Heart right ventricle (tissue), 16 donors: ENCODE data around the gene ARAP2. TPM values are rescaled to one million over a fixed set of nuclear protein-coding genes. Genes with fewer than 3 reads are reported as not detected.

ENCODE experiments used
- ATAC-seq, 8 donors: fragments of 200-7000 bp; cut with Tn5 transposase; one replicate each; pipeline ENCODE4 v1.9.1; 2020; ENCODE audit warnings: mild to moderate bottlenecking in 8 of 8, moderate library complexity in 8 of 8, moderate number of reproducible peaks in 1 of 8
- DNase-seq, 2 donors: peaks; one replicate each; pipeline ENCODE4 v3.0.0-alpha.2; 2020
- H3K27ac ChIP-seq, 10 donors: fragments of 200-600 bp; sonication (generic) in 2 of 10; one replicate each; pipeline versions ENCODE4 v1.5.0 to v1.8.0; 2020 to 2022; ENCODE audit warnings: mild to moderate bottlenecking in 3 of 10
- H3K27me3 ChIP-seq, 7 donors: fragments of 200-600 bp; one replicate each; pipeline ENCODE4 v1.8.0; 2021 to 2022; ENCODE audit warnings: mild to moderate bottlenecking in 2 of 7
- H3K36me3 ChIP-seq, 9 donors: fragments of 200-600 bp; sonication (generic) in 1 of 9; one replicate each; pipeline versions ENCODE4 v1.5.0 to v1.8.0; 2020 to 2022; ENCODE audit warnings: mild to moderate bottlenecking in 2 of 9
- H3K4me1 ChIP-seq, 9 donors: fragments of 200-600 bp; sonication (generic) in 1 of 9; one replicate each; pipeline versions ENCODE4 v1.5.0 to v1.8.0; 2020 to 2022; ENCODE audit warnings: mild to moderate bottlenecking in 4 of 9
- H3K4me3 ChIP-seq, 10 donors: fragments of 200-600 bp; sonication (generic) in 2 of 10; one replicate each; pipeline versions ENCODE4 v1.5.0 to v1.8.0; 2020 to 2022; ENCODE audit warnings: mild to moderate bottlenecking in 7 of 10, moderate library complexity in 2 of 10
- H3K9me3 ChIP-seq, 11 donors: fragments of 200-600 bp in 10 of 11; sonication (generic) in 2 of 11; one replicate each; pipeline versions ENCODE4 v1.5.0 to v1.8.0; 2013 to 2022; ENCODE audit warnings: mild to moderate bottlenecking in 2 of 11, control low read depth in 1 of 11, moderate library complexity in 1 of 11
- WGBS, 2 donors: extraction: QIAGEN DNeasy Blood & Tissue Kit; methylation state at CpG; one replicate each; pipeline ENCODE4 v1.1.7; 2013; ENCODE audit warnings: inconsistent platforms in 1 of 2; 5-methylcytosine and 5-hydroxymethylcytosine counted together
- intact Hi-C, 10 donors: fragments of 100-400 bp; cut with DNase I; formaldehyde crosslinking; loops; one replicate each; pipeline versions ENCODE4 v1.11.1 to v1.14.2; 2022
- polyA plus RNA-seq, 2 donors: library from polyadenylated mRNA; stranded (reverse); fragments of 200-250 nt; gene quantifications; one replicate each; pipeline ENCODE4 v1.2.3, GENCODE V29; 2013
- total RNA-seq, 10 donors: library from RNA; stranded (reverse); fragmentation: NEBNext Ultra II Directional in 3 of 10; extraction: Animal tissue kit (Norgen Biotek cat#: 25700) in 3 of 10; gene quantifications; one replicate each; pipeline versions ENCODE4 v1.2.1 to v1.2.4, GENCODE V29; 2021 to 2023
- TF ChIP-seq, protein P1 (sequence below), 9 donors: fragments of 200-600 bp; sonication (generic) in 2 of 9; IDR thresholded peaks; one replicate each; pipeline versions ENCODE4 v1.5.0 to v1.8.0; 2021 to 2022; ENCODE audit warnings: antibody characterized with exemption in 9 of 9, mild to moderate bottlenecking in 5 of 9, moderate library complexity in 1 of 9
- donor health status: Arrhythmogenic right ventricular cardiomyopathy.
- donor health status: ischemic (EF 13 %, LVEDD 7.1; RV severe dilation, severe dysfunction).
- donor health status: healthy with polysubstance abuse.
- donor health status: DM: no; HTN: yes; CAD: no.
- donor health status: DM: no; HTN: no; CAD: no.
- donor health status: ischemic (EF 25% LVEDD 6.9; RV normal size, moderate dysfunction).
- donor health status: ischemic (EF 25% LVEDD 5.7; RV mildly dilated, moderate dysfunction).
- donor health status: healthy.
- donor health status: DM: yes; HTN: yes; CAD: no.
- donor health status: Ischemic cardiomyopathy.
- donor health status: ischemic (EF 35%, LVEDD 5.7; RV mildly dilated, moderate dysfunction).
- donor health status: nonischemic (EF 11% LVEDD 7.7; RV severe dilation, severe dysfunction).
- donor health status: DM: yes; HTN: yes; CAD: no.
- donor health status: PGD.
- donor health status: ischemic (EF 29% LVEDD 5.4; RV normal size, mild dysfunction).
- donor health status: nonischemic (EF 23%, LVEDD 6.1; RV moderate dilation, normal function).

ARAP2 gene
- total and polyA plus RNA-seq, 12 donors, result 0.19 to 6.9 (median 2.5) TPM

DNA sequence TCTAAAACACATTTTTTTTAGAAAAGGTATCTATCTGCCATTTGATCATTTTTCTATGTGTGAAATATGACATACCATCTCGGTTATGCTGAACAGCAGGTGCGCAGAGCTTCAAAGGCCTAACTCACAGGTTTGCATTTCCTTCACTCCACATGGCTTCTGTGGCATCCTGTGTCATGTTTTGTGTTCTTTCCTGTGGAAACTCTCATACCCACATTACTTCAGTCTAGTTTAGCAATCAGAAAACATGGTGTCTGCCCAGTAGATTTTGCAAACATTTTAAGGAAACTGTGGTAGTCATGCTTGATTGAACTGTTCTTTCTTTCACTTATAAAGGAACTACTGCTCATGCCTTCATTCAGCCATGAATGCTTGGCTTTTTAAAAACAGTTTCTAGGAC, 11.3 kb upstream of the ARAP2 start:
- Histone ChIP-seq H3K27ac (peak overlapping the region in 1 of 10 donors; percentile 75), H3K4me3 (no peak overlapping the region), H3K4me1 (peaks cover 0 to 27% (median 0%) of the 10 kb centered on the region in 9 donors), H3K27me3 (no peaks in the 10 kb centered on the region), H3K36me3 (no peaks in the 10 kb centered on the region), H3K9me3 (no peaks in the 10 kb centered on the region)
- intact Hi-C loops, result no loop called here
- WGBS, 2 donors, result 81 to 82% methylated on average over 2 of the region's 2 CpGs
- TF ChIP-seq, protein P1, sequence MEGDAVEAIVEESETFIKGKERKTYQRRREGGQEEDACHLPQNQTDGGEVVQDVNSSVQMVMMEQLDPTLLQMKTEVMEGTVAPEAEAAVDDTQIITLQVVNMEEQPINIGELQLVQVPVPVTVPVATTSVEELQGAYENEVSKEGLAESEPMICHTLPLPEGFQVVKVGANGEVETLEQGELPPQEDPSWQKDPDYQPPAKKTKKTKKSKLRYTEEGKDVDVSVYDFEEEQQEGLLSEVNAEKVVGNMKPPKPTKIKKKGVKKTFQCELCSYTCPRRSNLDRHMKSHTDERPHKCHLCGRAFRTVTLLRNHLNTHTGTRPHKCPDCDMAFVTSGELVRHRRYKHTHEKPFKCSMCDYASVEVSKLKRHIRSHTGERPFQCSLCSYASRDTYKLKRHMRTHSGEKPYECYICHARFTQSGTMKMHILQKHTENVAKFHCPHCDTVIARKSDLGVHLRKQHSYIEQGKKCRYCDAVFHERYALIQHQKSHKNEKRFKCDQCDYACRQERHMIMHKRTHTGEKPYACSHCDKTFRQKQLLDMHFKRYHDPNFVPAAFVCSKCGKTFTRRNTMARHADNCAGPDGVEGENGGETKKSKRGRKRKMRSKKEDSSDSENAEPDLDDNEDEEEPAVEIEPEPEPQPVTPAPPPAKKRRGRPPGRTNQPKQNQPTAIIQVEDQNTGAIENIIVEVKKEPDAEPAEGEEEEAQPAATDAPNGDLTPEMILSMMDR (IDR thresholded peaks at IDR 0.05), result no peak
- ATAC-seq, result peak in 6 of 8 donors; percentile 20 to 42 (median 26)
- DNase-seq, result no peak

DNA sequence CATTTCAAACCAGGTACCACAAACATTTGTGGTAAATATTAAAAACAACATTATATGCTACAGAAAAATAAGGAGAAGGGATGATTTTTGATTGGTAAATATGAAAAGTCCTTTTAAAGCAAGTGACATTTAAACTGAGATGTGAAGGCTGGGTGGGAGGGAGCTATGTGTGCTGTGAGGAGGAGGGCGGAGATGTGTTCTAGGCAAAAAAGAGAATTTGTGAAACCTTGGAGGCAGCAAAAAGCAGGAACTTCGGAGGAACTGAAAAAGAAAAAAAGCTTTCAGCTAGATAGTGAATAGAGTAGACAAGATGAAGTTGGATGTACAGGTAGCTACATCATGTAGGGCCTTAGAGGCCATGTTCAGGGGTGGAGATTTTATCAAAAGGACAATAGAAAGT, 10.1 kb upstream of the ARAP2 start:
- TF ChIP-seq, protein P1 (IDR thresholded peaks at IDR 0.05), result no peak
- intact Hi-C loops, result no loop called here
- peak overlapping the region in 1 of 10 donors; percentile 75 for H3K27ac ChIP-seq

DNA sequence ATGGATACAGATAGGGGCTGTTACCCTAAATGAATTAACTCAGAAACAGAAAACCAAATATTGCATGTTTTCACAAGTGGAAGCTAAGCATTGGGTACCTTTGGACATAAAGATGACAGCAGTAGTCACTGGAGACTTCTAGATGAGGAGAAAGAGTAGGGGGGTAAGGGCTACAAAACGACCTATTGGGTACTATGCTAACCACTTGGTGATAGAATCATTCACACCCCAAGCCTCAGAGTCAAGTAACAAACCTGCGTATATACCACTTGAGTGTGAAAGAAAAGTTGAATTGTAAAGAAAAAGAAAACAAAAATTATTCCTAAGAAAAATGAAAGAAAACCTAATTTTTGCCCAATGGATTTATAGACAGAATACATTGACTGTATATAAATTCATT, 7.7 kb upstream of the ARAP2 start:
- no peak overlapping the region for H3K4me3 ChIP-seq
- no peaks in the 10 kb centered on the region for H3K9me3 ChIP-seq
- H3K27ac ChIP-seq, result no peak overlapping the region
- H3K4me1 ChIP-seq, result peaks cover 0 to 27% (median 0%) of the 10 kb centered on the region in 9 donors
- 53 to 85% methylated on average over 2 of the region's 2 CpGs for WGBS, 2 donors
- H3K36me3 ChIP-seq, result no peaks in the 10 kb centered on the region
- intact Hi-C loops, result no loop called here
- no peak for ATAC-seq
- no peaks in the 10 kb centered on the region for H3K27me3 ChIP-seq
- DNase-seq, result no peak
- TF ChIP-seq, protein P1 (IDR thresholded peaks at IDR 0.05), result no peak

More for the DNA sequence above, 10.1 kb upstream of the ARAP2 start:
- H3K4me1 ChIP-seq, result peaks cover 0 to 27% (median 0%) of the 10 kb centered on the region in 9 donors
- WGBS, 2 donors, result 82 to 84% methylated on average over 2 of the region's 2 CpGs
- no peak overlapping the region for H3K4me3 ChIP-seq
- ATAC-seq, result no peak
- no peaks in the 10 kb centered on the region for H3K27me3 ChIP-seq
- H3K9me3 ChIP-seq, result no peaks in the 10 kb centered on the region
- no peak for DNase-seq
- no peaks in the 10 kb centered on the region for H3K36me3 ChIP-seq

DNA sequence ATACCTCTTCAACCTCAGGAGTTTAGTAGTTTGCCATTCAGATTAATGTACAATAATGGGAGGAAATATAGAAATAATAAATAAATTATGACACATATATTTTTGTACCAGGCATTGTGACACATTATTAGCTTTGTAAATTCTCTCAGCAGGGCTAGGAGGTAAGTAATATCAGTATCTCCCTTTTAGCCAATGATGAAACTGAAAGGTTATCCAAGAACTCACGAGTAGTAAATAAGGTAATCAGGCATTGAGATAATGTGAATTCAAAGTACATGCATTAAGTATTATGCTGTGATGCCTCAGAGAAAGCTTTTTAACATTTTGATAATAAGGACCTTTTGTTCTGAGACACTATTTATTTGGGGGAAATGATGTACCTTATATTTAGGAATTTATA, 5.3 kb upstream of the ARAP2 start:
- DNase-seq, result no peak
- Histone ChIP-seq H3K4me3 (no peak overlapping the region), H3K27ac (no peak overlapping the region), H3K4me1 (peaks cover 0 to 10% (median 0%) of the 10 kb centered on the region in 9 donors), H3K36me3 (no peaks in the 10 kb centered on the region), H3K9me3 (no peaks in the 10 kb centered on the region), H3K27me3 (peaks cover 0 to 16% (median 0%) of the 10 kb centered on the region in 7 donors)
- ATAC-seq, result no peak
- intact Hi-C loops, result no loop called here
- WGBS, 2 donors, result 64 to 67% methylated on average over 1 of the region's 1 CpG
- TF ChIP-seq, protein P1 (IDR thresholded peaks at IDR 0.05), result no peak
